Fibroblast of pulmonary artery (primary cell): ENCODE data around the gene NLRP4.
"Not testable (repeated sequence)": the region's sequence is repeated elsewhere in the genome, so short reads cannot be mapped to it uniquely, and the experiment has no call there.

Source experiments
- DNase-seq: peaks from one replicate; pipeline ENCODE4 v3.0.0-alpha.2; 2010; ENCODE audit warnings: low read depth
- H3K4me3 ChIP-seq: replicated peaks from 2 replicates; pipeline ENCODE4 v1.5.1; 2011; ENCODE audit warnings: low read depth, mild to moderate bottlenecking, control low read depth, low read length, moderate library complexity
- TF ChIP-seq, protein P1 (sequence below): IDR thresholded peaks from 2 replicates; pipeline ENCODE4 v1.5.1; 2011; ENCODE audit warnings: mild to moderate bottlenecking, control low read depth, low read length, inconsistent platforms; ENCODE audit errors: missing control alignments

NLRP4 gene

DNA sequence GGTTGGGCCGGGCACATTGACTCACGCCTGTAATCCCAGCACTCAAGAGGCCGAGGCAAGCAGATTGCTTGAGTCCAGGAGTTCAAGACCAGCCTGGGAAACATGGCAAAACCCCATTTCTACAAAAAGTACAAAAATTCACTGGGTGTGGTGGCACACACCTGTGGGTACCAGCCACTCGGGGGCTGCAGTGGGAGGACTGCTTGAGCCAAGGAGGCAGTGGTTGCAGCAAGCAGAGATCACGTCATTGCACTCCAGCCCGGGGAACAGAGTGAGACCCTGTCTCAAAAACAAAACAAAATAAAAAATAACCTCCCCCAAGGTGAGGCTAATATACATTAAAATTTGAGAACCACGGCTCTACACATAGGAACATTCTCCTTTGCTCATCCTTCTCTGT lies 70.9 kb downstream of the NLRP4 start:
- TF ChIP-seq, protein P1, sequence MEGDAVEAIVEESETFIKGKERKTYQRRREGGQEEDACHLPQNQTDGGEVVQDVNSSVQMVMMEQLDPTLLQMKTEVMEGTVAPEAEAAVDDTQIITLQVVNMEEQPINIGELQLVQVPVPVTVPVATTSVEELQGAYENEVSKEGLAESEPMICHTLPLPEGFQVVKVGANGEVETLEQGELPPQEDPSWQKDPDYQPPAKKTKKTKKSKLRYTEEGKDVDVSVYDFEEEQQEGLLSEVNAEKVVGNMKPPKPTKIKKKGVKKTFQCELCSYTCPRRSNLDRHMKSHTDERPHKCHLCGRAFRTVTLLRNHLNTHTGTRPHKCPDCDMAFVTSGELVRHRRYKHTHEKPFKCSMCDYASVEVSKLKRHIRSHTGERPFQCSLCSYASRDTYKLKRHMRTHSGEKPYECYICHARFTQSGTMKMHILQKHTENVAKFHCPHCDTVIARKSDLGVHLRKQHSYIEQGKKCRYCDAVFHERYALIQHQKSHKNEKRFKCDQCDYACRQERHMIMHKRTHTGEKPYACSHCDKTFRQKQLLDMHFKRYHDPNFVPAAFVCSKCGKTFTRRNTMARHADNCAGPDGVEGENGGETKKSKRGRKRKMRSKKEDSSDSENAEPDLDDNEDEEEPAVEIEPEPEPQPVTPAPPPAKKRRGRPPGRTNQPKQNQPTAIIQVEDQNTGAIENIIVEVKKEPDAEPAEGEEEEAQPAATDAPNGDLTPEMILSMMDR, result no peak
- H3K4me3 ChIP-seq, result no peak overlapping the region
- no peak for DNase-seq

- H3K4me3 ChIP-seq, result no peak overlapping the region
- TF ChIP-seq, protein P1, result no peak
- no peak for DNase-seq
These were observed 71.4 kb downstream of the NLRP4 start for GRCh38 chr19:55907746-55908145.

DNA sequence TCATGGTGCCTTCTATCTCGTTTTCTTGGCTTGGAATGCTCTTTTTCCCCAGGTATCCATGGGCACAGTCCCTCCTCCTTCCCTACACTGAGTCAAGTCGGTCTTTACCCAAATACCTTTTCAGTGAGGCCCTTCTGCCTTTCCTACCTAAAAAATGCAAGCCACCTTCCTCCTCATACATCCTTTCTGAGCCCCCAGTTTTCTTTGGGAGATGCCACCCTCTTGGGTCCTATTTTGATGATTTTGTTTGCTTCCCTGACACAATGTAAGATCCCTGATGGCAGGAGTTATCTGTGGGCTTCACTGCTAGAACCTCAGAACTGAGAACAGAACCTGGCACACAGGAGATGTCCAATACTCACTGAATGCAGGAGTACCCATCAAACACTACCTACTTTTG lies 73.5 kb downstream of the NLRP4 start:
- H3K4me3 ChIP-seq, result no peak overlapping the region
- DNase-seq, result no peak
- TF ChIP-seq, protein P1, result no peak

- no peak for DNase-seq
- no peak overlapping the region for H3K4me3 ChIP-seq
- TF ChIP-seq, protein P1, result no peak
These were observed 76.6 kb downstream of the NLRP4 start for GRCh38 chr19:55912916-55913315.

DNA sequence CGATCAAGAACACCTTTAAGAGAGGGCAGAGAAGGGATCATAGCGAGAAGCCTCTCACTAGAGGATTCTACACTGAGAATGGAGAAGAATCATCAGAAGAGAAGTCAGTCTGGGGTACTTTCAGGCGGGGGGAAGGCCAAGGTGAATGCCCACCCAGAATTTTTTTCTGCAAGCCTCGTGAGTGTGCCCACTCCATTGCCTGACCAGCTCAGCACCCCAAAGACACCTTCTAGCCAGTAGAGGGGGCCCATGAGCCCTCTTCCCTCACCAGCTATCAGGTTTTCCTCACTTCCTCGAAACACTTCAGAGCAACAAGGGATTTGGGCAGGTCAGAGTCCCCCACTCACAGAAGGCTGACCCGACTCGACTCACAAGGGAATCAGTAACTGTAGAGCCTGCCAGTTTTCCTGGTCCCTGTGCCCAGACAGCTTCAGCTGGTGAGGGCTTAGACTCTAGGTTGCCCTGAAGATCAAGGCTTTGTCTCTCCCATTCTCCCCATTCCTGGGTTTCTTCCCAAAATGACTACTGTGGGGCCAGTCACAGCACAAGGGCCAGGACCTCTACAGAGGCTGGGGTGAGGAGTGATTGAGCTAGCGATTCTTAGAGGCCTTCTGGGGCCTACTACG lies 77.4 kb downstream of the NLRP4 start:
- no peak overlapping the region for H3K4me3 ChIP-seq
- DNase-seq, result no peak
- TF ChIP-seq, protein P1, result no peak

- no peak for DNase-seq
- H3K4me3 ChIP-seq, result no peak overlapping the region
- TF ChIP-seq, protein P1, result no peak
These were observed 87.2 kb downstream of the NLRP4 start for GRCh38 chr19:55923556-55923955.

- no peak for DNase-seq
- TF ChIP-seq, protein P1, result no peak
- H3K4me3 ChIP-seq, result no peak overlapping the region
These were observed 91.7 kb downstream of the NLRP4 start for GRCh38 chr19:55927991-55928390.

DNA sequence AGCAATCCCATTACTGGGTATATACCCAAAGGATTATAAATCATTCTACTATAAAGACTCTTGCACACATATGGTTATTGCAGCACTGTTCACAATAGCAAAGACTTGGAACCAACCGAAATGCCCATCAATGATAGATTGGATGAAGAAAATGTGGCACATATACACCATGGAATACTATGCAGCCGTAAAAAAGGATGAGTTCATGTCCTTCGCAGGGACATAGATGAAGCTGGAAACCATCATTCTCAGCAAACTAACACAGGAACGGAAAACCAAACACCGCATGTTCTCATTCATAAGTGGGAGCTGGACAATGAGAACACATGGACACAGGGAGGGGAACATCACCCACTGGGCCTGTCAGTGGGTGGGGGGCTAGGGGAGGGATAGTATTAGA lies 92.9 kb downstream of the NLRP4 start:
- not testable (repeated sequence) for H3K4me3 ChIP-seq, DNase-seq
